Upper lobe of right lung (tissue), 1 donor: ENCODE measurements around the gene IFITM2. TPM values are rescaled to one million over a fixed set of nuclear protein-coding genes. Genes with fewer than 3 reads are reported as not detected.
"Not testable (repeated sequence)": the region's sequence is repeated elsewhere in the genome, so short reads cannot be mapped to it uniquely, and the experiment has no call there.

Experiments
- ATAC-seq: fragments of 200-7000 bp; cut with Tn5 transposase; one replicate; pipeline ENCODE4 v1.9.1; 2020; ENCODE audit warnings: mild to moderate bottlenecking, moderate library complexity
- DNase-seq: peaks from one replicate; pipeline ENCODE4 v3.0.0-alpha.2; 2020
- H3K27ac ChIP-seq: fragments of 200-600 bp; one replicate; pipeline ENCODE4 v1.8.0; 2022
- H3K27me3 ChIP-seq: fragments of 200-600 bp; one replicate; pipeline ENCODE4 v1.8.0; 2022; ENCODE audit warnings: mild to moderate bottlenecking
- H3K36me3 ChIP-seq: fragments of 200-600 bp; one replicate; pipeline ENCODE4 v1.8.0; 2022
- H3K4me1 ChIP-seq: fragments of 200-600 bp; one replicate; pipeline ENCODE4 v1.8.0; 2022
- H3K4me3 ChIP-seq: fragments of 200-600 bp; one replicate; pipeline ENCODE4 v1.8.0; 2022; ENCODE audit warnings: mild to moderate bottlenecking
- H3K9me3 ChIP-seq: fragments of 200-600 bp; one replicate; pipeline ENCODE4 v1.8.0; 2022
- CTCF ChIP-seq: fragments of 200-600 bp; IDR thresholded peaks from one replicate; pipeline ENCODE4 v1.8.0; 2022; ENCODE audit warnings: antibody characterized with exemption
- intact Hi-C: fragments of 100-400 bp; cut with DNase I; formaldehyde crosslinking; loops from one replicate; pipeline ENCODE4 v1.11.0; 2022
- total RNA-seq: library from RNA; stranded (reverse); fragmentation: NEBNext Ultra II Directional; extraction: Animal tissue kit (Norgen Biotek cat#: 25700); gene quantifications from one replicate; pipeline ENCODE4 v1.2.1, GENCODE V29; 2021
- donor health status: DM: no; HTN: yes; CAD: no; lungs with severe emphysema.

The IFITM2 gene
- total RNA-seq, 1 donor from 2014 or later, result 521 TPM

GRCh38 chr11:340539-341512 lies 33.2 kb downstream of the IFITM2 start:
- peaks cover 17% of the 10 kb centered on the region for H3K4me1 ChIP-seq
- no peaks in the 10 kb centered on the region for H3K36me3 ChIP-seq
- no peak for DNase-seq
- no peak for ATAC-seq
- no peaks in the 10 kb centered on the region for H3K9me3 ChIP-seq
- no peak for TF ChIP-seq CTCF
- no peak overlapping the region for H3K27ac ChIP-seq
- intact Hi-C loops, result no loop called here
- no peak overlapping the region for H3K4me3 ChIP-seq
- H3K27me3 ChIP-seq, result no peaks in the 10 kb centered on the region

GRCh38 chr11:342328-342727 lies 34.7 kb downstream of the IFITM2 start:
- no peak for TF ChIP-seq CTCF
- intact Hi-C loops, result no loop called here
- ATAC-seq (no peak), DNase-seq (no peak)
- Histone ChIP-seq H3K27ac (no peak overlapping the region), H3K4me1 (peaks cover 6% of the 10 kb centered on the region), H3K9me3 (no peaks in the 10 kb centered on the region), H3K36me3 (no peaks in the 10 kb centered on the region), H3K27me3 (no peaks in the 10 kb centered on the region), H3K4me3 (no peak overlapping the region)

GRCh38 chr11:344836-345578 lies 37.4 kb downstream of the IFITM2 start:
- Histone ChIP-seq H3K9me3 (no peaks in the 10 kb centered on the region), H3K27me3 (no peaks in the 10 kb centered on the region), H3K36me3 (no peaks in the 10 kb centered on the region), H3K27ac (no peak overlapping the region), H3K4me1 (peaks cover 6% of the 10 kb centered on the region), H3K4me3 (no peak overlapping the region)
- no peak for TF ChIP-seq CTCF
- ATAC-seq (no peak), DNase-seq (no peak)
- intact Hi-C loops, result no loop called here

GRCh38 chr11:346529-346928 lies 38.9 kb downstream of the IFITM2 start:
- no peak overlapping the region for H3K27ac ChIP-seq
- intact Hi-C loops, result no loop called here
- H3K36me3 ChIP-seq, result no peaks in the 10 kb centered on the region
- DNase-seq (peak; percentile 25), ATAC-seq (no peak)
- no peaks in the 10 kb centered on the region for H3K27me3 ChIP-seq
- peaks cover 6% of the 10 kb centered on the region for H3K4me1 ChIP-seq
- no peak overlapping the region for H3K4me3 ChIP-seq
- no peak for TF ChIP-seq CTCF
- H3K9me3 ChIP-seq, result no peaks in the 10 kb centered on the region

GRCh38 chr11:349270-349954 lies 41.8 kb downstream of the IFITM2 start:
- intact Hi-C loops, H3K36me3 ChIP-seq, H3K27ac ChIP-seq, H3K27me3 ChIP-seq, H3K4me3 ChIP-seq, ATAC-seq, H3K9me3 ChIP-seq: not testable (repeated sequence)
- peaks cover 19% of the 10 kb centered on the region for H3K4me1 ChIP-seq
- peak; percentile 3 for DNase-seq

GRCh38 chr11:350033-350722 lies 42.6 kb downstream of the IFITM2 start:
- H3K27me3 ChIP-seq, ATAC-seq, H3K27ac ChIP-seq, H3K36me3 ChIP-seq, H3K9me3 ChIP-seq, intact Hi-C loops, H3K4me3 ChIP-seq: not testable (repeated sequence)
- H3K4me1 ChIP-seq, result peaks cover 24% of the 10 kb centered on the region
- peak; percentile 29 for DNase-seq
